GM20000 (cell line): ENCODE data around the gene MT1HL1.

Experiments used
- DNase-seq: peaks from one replicate; pipeline ENCODE4 v3.0.0; 2012; ENCODE audit warnings: low spot score
- CTCF ChIP-seq: IDR thresholded peaks from 2 replicates; pipeline ENCODE4 v1.5.1; 2012; ENCODE audit warnings: mild to moderate bottlenecking, control low read depth; ENCODE audit errors: extremely low read depth, missing control alignments

MT1HL1 gene

GRCh38 chr1:237042526-237042891 is 38.3 kb upstream of the MT1HL1 start:
- no peak for DNase-seq
- TF ChIP-seq CTCF: no peak

GRCh38 chr1:237041795-237042525 is 37.7 kb upstream of the MT1HL1 start, which contains the start of gene RYR2:
RYR2 (plus strand) TSS chr1:237042184; CDS start chr1:237042522, 338 bp downstream.
- TF ChIP-seq CTCF: peak; percentile 10
- DNase-seq: peak; percentile 33

- DNase-seq: no peak
- TF ChIP-seq CTCF: no peak
These were observed 37.2 kb upstream of the MT1HL1 start for GRCh38 chr1:237041461-237041794.

- TF ChIP-seq CTCF: no peak
- DNase-seq: no peak
These were observed 36.6 kb upstream of the MT1HL1 start for GRCh38 chr1:237040823-237041222.

GRCh38 chr1:237038211-237038610 is 34.0 kb upstream of the MT1HL1 start:
- no peak for DNase-seq
- TF ChIP-seq CTCF: no peak

GRCh38 chr1:237035759-237036158 is 31.5 kb upstream of the MT1HL1 start:
- no peak for TF ChIP-seq CTCF
- DNase-seq: no peak

- TF ChIP-seq CTCF: no peak
- no peak for DNase-seq
These were observed 29.6 kb upstream of the MT1HL1 start for GRCh38 chr1:237033804-237034203.
